ENCODE results near the gene NECAP2. TPM values are rescaled to one million over a fixed set of nuclear protein-coding genes. Genes with fewer than 3 reads are reported as not detected.
"Not testable (repeated sequence)": the region's sequence is repeated elsewhere in the genome, so short reads cannot be mapped to it uniquely, and the experiment has no call there.

NECAP2 gene
- total RNA-seq, 1 donor from 2014 or later = 41.7 TPM

DNA sequence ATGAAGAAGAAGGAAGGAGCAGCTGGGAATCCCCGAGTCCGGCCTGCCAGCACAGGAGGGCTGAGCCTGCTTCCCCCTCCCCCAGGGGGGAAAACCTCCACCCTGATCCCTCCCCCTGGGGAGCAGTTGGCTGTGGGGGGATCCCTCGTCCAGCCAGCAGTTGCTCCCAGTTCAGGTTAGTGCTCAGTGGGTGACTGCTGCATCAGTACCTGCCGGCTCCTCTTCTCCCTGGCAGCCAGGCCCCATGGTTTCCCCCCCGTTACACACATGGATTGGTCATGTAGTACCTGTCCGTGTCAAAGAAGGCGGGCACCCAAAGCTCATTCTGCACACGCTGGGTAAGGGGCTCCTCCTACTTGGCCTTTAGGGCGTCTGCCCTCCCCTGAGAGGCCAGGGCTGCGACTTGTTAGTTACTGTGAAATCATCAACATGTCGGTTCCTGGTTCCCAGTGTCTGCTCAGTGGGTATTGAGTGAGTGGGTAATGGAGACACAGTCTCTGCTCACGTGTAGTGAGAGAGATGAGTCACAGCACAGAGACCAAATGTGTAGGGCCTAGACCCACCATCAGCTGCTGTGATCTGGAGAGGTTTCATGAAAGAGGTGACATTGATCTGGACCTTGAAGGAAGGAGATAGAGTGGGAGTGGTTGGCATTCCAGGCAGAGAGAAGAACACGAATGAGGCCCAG, 11.5 kb downstream of the NECAP2 start:
- Histone ChIP-seq H3K9me3 (no peaks in the 10 kb centered on the region), H3K4me3 (no peak overlapping the region), H3K27me3 (no peaks in the 10 kb centered on the region), H3K27ac (no peak overlapping the region), H3K36me3 (peaks cover 0 to 89% of the 10 kb centered on the region in 2 donors), H3K4me1 (peaks cover 7% of the 10 kb centered on the region)
- intact Hi-C loops (cut with DNase I) = no loop called here
- TF ChIP-seq POLR2A (IDR thresholded peaks at IDR 0.05) (no peak), POLR2AphosphoS5 (IDR thresholded peaks at IDR 0.05; ENCODE audit: insufficient read depth in 1 of 2, low read depth in 1 of 2) (no peak)
- TF ChIP-seq, protein P1, sequence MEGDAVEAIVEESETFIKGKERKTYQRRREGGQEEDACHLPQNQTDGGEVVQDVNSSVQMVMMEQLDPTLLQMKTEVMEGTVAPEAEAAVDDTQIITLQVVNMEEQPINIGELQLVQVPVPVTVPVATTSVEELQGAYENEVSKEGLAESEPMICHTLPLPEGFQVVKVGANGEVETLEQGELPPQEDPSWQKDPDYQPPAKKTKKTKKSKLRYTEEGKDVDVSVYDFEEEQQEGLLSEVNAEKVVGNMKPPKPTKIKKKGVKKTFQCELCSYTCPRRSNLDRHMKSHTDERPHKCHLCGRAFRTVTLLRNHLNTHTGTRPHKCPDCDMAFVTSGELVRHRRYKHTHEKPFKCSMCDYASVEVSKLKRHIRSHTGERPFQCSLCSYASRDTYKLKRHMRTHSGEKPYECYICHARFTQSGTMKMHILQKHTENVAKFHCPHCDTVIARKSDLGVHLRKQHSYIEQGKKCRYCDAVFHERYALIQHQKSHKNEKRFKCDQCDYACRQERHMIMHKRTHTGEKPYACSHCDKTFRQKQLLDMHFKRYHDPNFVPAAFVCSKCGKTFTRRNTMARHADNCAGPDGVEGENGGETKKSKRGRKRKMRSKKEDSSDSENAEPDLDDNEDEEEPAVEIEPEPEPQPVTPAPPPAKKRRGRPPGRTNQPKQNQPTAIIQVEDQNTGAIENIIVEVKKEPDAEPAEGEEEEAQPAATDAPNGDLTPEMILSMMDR (IDR thresholded peaks at IDR 0.05) = no peak
- no peak for DNase-seq (ENCODE audit: extremely low spot score in 2 of 2)

DNA sequence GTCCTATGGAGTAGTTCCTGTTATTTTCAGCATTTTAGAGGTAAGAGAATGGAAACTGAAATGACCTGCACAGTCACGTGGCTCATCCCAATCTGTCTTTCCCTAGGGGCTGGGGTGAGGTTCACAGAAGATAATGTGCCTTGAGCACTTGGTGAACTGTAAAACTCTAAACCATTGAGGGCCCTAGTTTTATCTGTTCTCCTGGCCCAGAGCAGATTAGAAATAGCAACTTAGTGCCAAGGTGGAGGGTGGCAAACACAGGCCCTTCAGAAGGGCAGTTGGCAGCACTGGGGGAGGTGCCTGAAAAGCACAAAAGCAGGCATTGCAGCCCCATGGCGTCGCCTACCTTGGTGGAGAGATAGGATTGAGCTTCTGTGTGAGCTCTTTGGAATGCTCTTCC, 14.4 kb downstream of the NECAP2 start:
- H3K9me3 ChIP-seq; DNase-seq (ENCODE audit: extremely low spot score in 2 of 2); intact Hi-C loops (cut with DNase I); H3K27me3 ChIP-seq; H3K27ac ChIP-seq; H3K4me1 ChIP-seq; H3K4me3 ChIP-seq: not testable (repeated sequence)
- peaks cover 0 to 89% of the 10 kb centered on the region in 2 donors for H3K36me3 ChIP-seq

DNA sequence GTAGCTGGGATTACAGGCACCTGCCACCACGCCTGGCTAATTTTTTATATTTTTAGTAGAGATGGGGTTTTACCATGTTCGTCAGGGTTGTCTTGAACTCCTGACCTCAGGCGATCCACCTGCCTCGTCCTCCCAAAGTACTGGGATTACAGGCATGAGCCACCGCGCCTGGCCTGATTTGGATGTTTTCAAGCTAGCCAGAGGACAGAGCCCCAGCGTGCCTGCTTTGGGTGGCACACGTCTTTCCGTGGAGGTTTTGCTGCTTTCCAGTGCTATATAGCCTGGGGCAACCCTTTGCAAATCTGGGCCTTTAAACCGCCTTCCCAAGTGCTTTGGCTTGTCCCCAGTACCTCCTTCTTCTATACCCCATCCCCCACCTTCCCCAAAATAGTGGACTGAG, 15.6 kb downstream of the NECAP2 start:
- intact Hi-C loops (cut with DNase I); H3K4me3 ChIP-seq; H3K27ac ChIP-seq; H3K27me3 ChIP-seq; DNase-seq (ENCODE audit: extremely low spot score in 2 of 2); H3K9me3 ChIP-seq; H3K4me1 ChIP-seq: not testable (repeated sequence)
- H3K36me3 ChIP-seq = peaks cover 0 to 80% of the 10 kb centered on the region in 2 donors

DNA sequence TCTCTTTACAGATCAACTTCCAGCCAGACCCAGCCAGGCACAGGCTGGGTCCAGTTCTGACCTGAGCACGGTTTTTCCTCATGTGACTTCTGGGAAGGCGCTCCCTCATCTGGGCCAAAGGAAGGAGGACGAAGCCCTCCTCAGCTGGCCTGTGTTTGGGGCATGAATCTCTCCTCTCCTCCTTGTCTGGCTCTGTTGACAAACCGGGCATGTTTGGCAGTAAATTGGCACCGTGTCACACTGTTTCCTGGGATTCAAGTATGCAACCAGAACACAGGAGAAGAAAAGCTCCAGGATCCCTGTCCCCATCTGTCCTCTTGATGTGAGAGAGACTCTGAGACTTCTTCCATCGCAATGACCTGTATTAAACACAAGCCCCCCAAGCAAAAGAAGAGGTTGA, 18.3 kb downstream of the NECAP2 start:
- no peaks in the 10 kb centered on the region for H3K4me1 ChIP-seq
- no peaks in the 10 kb centered on the region for H3K9me3 ChIP-seq
- H3K4me3 ChIP-seq = no peak overlapping the region
- no peaks in the 10 kb centered on the region for H3K27me3 ChIP-seq
- H3K36me3 ChIP-seq = peaks cover 0 to 58% of the 10 kb centered on the region in 2 donors
- no peak overlapping the region for H3K27ac ChIP-seq
- TF ChIP-seq, protein P1 (IDR thresholded peaks at IDR 0.05) = no peak
- TF ChIP-seq POLR2AphosphoS5 (IDR thresholded peaks at IDR 0.05; ENCODE audit: insufficient read depth in 1 of 2, low read depth in 1 of 2) (no peak), POLR2A (IDR thresholded peaks at IDR 0.05) (no peak)
- intact Hi-C loops (cut with DNase I) = no loop called here
- DNase-seq (ENCODE audit: extremely low spot score in 2 of 2) = no peak

DNA sequence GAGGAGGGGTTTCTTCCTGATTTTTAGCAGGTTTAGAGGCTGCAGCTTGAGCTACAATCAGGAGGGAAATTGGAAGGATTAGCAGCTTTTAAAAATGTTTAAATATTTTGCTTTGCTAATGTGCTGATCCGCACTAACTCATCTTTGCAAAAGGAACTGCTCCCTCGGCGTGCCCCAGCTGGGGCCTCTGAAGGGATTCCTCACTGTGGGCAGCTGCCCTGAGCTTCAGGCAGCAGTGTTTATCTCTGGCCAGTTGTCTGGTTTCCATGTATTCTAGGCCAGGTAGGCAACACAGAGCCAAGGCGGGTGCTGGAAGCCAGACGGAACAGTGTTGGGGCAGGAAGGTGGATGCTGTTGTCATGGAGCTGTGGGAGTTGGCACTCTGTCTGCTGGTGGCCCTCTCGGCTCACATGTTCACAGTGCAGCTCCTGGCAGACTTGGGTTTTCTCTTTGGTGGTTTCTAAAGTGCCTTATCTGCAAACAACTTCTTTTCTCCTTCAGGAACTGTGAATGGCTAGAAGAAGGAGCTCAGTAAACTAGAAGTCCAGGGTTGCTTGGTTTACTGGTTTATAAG, 18.9 kb downstream of the NECAP2 start:
- intact Hi-C loops (cut with DNase I) = no loop called here
- H3K27me3 ChIP-seq = no peaks in the 10 kb centered on the region
- H3K4me1 ChIP-seq = no peaks in the 10 kb centered on the region
- no peak overlapping the region for H3K4me3 ChIP-seq
- no peak for DNase-seq (ENCODE audit: extremely low spot score in 2 of 2)
- no peaks in the 10 kb centered on the region for H3K9me3 ChIP-seq
- TF ChIP-seq POLR2A (IDR thresholded peaks at IDR 0.05) = no peak
- TF ChIP-seq, protein P1 (IDR thresholded peaks at IDR 0.05) = no peak
- no peak for TF ChIP-seq POLR2AphosphoS5 (IDR thresholded peaks at IDR 0.05; ENCODE audit: insufficient read depth in 1 of 2, low read depth in 1 of 2)
- H3K27ac ChIP-seq = no peak overlapping the region
- H3K36me3 ChIP-seq = peaks cover 0 to 52% of the 10 kb centered on the region in 2 donors

DNA sequence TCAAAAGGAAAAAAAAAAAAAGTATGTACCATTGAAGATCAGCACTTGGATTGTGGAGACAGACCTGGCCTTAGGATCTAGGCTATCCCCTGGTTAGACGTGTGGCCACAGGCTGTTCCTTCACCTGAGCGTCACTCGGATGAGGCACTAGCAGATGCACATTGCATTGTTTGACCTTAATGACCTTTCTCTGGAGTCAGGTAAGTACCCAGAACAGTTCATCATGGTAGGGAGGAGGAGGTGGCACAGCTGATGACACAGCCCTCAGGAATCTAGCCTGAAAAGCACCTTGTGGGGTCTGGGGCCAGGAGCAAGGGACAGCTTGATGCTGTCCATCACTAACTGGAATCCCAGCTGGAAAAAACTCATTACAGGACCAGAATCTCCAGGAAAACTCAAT, 21.2 kb downstream of the NECAP2 start:
- no peaks in the 10 kb centered on the region for H3K4me1 ChIP-seq
- no peaks in the 10 kb centered on the region for H3K27me3 ChIP-seq
- H3K9me3 ChIP-seq = no peaks in the 10 kb centered on the region
- no peak overlapping the region for H3K27ac ChIP-seq
- DNase-seq (ENCODE audit: extremely low spot score in 2 of 2) = no peak
- TF ChIP-seq POLR2A (IDR thresholded peaks at IDR 0.05) (no peak), POLR2AphosphoS5 (IDR thresholded peaks at IDR 0.05; ENCODE audit: insufficient read depth in 1 of 2, low read depth in 1 of 2) (no peak)
- TF ChIP-seq, protein P1 (IDR thresholded peaks at IDR 0.05) = no peak
- peaks cover 0 to 32% of the 10 kb centered on the region in 2 donors for H3K36me3 ChIP-seq
- no peak overlapping the region for H3K4me3 ChIP-seq
- intact Hi-C loops (cut with DNase I) = no loop called here
